Fibroblast of skin of right biceps (primary cell): ENCODE measurements around the gene ETV7.
"Not testable (repeated sequence)": the region's sequence is repeated elsewhere in the genome, so short reads cannot be mapped to it uniquely, and the experiment has no call there.

Experiments
- DNase-seq: peaks from one replicate; pipeline ENCODE4 v3.0.0-alpha.2; 2013

The ETV7 gene

DNA sequence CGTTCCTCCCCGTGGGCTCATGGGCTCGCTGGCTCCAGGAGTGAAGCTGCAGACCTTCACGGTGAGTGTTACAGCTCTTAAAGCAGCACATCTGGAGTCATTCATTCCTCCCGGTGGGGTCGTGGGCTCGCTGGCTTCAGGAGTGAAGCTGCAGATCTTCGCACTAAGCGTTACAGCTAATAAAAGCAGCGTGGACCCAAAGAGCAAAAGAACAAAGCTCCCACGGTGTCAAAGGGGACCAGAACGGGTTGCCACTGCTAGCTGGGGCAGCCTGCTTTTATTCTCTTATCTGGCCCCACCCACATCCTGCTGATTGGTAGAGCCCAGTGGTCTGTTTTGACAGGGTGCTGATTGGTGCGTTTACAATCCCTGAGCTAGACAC lies 24.1 kb downstream of the ETV7 start:
- not testable (repeated sequence) for DNase-seq

DNA sequence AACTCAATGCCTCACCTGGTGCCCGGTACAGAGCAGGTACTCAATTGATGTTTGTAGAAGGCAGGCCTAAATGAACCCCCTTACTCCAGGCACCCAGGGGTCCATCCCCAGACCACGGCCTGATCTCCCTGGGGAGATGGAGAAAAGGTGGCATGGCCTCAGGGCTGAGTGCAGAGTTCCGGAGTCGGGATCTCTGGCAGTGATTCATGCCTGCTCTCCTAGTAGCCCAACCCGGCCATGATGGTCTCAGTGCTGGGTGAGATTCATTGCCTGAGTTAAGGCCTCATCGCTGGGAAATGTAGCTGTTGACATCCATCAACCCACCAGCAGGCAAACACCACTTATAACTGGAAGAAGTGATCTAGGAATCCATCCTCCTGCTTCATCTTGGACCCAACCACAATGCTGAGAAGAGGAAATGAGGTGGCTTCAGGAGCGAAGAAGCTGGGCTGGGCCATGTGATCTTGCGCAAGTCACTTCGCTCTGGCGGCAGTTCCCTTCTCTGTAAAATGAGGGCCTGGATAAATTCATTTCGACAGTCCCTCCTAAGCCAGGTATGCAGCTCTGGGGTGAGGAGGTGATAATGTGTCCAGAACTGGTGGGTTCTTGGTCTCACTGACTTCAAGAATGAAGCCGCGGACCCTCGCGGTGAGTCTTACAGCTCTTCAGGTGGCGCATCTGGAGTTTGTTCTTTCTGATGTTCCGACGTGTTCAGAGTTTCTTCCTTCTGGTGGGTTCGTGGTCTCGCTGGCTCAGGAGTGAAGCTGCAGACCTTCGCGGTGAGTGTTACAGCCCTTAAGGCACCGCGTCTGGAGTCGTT lies 24.7 kb downstream of the ETV7 start:
- peak; percentile 22 for DNase-seq

DNA sequence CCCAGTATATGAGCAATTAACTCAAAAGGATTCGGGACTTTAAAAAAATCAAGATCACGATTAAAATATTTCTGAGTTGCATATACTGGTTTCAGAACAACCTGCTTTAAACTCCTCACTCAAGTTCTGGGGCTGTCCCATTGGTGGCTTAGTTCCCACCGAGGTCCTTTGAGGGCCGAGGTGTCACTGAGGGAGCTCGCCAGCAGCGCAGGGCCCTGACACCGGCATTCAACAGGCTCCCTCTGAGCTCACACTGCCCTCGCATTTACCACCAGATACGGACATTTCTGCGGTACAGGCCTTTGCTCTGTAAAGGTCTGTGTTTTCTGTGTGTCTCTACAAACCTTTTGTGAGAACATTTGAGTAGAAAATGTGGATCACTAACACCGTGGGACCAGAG lies 26.4 kb downstream of the ETV7 start:
- DNase-seq = no peak

DNA sequence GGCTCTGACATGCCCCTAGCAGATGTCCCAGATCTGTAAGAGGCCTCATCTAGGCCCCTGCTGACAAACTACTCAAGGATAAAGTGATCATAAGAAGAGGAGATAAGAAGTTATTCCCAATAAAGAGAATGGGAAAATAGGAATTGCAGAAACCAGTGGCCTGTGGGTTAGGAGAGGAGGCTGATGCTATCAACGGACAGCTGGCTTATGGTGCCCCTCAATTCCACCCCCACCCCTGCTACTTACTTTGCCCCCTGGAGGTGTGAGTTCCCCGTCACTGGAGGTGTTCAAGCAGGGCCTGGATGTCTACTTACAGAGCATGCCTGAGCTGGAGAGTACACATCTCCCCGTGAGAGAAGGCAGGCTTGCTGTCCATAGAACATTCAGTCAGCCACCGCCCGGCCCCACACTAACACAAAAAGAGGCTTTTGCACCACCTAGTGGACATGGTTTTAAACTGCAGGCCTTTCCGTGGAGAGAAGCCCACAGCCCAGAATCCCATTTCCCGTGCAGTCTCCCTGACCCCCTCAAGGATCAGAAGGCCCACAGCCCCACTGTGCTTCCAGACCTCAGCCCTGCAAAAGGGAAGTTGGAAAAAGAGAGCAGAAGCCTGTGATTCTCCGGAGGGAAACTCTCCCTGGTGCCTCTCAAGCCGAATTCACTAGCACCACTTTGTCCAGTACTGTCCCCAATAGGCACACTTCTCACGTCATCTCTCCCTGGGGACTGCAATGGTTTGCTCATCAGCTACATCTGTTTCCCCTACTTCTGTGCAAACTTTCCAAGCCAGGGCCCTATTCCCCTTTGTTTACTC lies 27.0 kb downstream of the ETV7 start:
- peak; percentile 76 for DNase-seq

DNA sequence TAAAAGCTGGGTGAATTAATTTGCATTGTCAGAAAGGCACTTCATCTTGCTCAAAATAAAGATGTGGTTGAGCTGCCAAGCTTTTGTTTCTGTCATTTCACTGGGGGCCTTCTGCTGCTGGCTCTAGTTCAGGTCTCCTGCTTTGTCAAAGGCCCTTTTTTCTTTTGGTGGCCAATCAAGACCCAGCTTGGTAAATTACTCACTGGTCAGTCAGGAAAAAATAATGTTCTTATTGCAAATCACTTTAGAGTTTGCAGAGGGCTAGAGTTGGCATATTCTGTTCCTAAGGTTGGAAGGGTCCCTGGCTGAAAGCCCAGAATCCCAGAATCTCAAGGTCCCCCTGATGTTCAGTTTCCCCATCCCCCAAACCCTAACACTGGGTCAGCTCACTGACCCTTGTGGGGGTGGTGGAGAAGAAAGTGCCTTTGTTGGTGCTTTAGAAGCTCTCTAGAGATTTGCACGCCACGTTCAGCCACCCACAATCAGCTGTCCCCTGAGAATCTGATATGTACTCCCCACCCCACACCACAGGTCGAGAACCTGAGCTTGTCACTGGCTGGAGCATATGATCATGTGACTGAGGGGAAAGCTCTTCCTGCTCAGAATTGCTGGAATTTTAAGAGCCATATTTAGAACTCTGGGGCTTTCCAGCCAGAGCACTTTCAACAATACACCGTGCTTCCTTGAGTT lies 29.1 kb downstream of the ETV7 start:
- peak; percentile 39 for DNase-seq

DNA sequence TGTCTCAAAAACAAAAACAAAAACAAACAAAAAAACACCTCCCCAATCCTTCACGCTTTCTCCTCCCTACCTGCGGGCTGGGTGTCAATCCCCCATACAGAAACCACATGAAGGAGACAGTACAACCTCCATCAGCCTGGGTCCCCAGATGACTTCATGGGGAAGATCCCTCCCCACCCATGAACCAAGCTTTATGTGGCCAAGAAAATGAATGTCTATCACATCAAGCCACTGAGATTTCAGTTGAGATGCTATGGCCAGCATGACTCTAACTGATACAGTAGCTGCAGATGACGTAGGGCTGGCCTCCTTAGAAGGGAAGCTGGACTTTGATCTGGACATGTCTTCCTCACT lies 29.6 kb downstream of the ETV7 start:
- DNase-seq = no peak

DNA sequence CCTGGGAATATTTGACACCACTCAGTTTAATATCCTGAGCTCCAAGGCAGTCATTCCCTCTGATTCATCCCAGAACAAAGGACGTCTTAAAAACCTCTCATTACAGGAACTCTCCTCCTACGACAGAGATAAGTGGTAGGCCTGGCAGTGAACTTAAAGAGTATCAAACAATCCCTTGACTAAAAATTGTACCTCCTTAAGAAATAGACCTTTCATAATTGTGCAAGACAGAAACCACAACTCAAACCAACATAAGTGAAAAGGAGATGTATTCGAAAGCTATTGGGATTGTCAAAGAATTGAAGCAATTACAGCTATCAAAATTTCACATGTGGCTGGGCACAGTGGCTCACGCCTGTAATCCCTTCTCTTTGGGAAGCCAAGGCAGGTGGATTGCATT lies 31.6 kb downstream of the ETV7 start:
- no peak for DNase-seq

DNA sequence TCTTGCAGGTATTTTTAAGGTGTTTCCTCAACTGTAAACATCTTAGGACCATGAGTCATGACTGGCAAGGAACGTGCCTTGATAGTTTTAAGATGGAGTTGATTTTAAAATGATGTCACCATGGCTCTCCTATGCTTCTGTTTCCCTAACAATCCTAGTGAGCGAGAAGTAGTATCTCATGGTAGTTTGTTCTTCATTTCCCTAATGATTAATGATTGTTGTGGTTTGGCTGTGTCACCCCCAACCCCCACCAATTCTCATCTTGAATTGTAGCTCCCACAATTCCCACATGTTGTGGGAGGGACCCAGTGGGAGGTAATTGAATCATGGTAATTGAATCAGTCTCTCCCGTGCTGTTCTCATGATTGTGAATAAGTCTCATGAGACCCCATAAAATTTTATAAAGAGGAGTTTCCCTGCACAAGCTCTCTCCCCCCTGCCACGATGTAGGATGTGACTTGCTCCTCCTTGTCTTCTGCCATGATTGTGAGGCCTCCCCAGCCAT lies 34.0 kb downstream of the ETV7 start:
- DNase-seq = peak; percentile 77

DNA sequence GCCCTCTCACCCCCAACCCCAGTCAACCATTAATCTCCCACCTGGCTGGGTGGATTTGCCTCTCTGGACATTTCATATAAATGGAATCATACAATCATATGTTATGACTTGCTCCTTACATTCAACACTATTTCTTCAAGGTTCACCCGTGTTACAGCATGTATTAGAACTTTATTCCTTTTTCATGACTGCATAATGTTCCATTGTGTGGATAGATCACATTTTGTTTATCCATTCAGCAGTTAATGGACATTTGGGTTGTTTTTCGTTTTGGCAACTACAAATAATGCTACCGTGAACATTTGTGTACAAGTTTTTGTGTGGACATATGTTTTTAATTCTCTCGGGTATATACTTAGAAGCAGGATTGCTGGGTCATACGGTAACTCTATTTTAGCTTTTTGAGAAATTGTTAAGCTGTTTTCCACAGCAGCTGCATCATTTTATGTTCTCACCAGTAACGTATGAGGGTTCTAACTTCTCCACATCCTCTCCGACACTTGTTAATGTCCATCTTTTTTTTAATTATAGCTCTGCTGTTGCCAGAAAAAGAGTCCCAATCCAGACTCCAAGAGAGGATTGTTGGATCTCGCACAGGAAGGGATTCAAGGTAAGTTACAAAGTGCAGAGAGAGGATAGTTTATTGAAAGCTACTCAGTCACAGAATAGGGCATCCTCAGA lies 34.9 kb downstream of the ETV7 start:
- no peak for DNase-seq

DNA sequence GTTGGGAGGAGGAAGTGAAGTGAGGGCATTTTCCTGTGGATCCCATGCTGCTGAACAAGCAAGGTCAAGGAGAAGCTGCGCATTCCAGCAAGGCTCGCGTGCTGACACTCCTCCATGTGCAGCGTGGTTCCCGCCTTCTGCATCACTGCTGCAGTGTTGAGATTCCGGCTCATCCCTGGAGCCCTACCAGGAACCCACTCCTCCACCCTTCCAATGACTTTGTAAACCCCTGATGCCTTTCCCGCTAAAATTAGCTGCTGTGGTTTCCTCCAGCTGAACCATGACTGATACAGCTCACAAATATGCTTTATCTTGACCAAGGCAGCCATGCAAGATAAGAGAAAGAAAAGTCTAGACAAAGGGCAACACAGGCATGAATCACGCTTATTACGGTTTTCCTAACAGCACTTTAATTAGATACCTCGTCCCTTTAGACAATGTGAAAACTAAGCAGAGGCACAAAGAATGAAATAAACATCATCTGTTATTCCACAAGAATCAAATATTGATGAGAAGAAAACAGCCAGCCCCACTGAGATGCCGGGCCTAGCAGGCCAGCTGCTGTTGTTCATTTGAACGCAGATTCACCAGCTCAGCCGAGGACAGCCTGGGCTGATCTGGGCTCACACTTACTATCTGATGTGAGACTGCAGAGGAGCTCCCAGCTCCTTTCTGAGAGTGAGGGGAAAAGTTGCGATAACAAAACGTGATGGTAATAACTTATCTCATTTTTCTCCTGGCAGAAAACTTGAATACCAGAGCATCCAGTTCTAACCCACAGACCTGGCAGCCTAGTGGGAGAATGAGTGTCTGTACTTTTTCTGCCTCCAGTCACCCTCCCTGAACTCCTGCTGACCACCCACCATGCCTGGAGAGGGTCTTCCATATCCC lies 36.5 kb downstream of the ETV7 start:
- peak; percentile 94 for DNase-seq

DNA sequence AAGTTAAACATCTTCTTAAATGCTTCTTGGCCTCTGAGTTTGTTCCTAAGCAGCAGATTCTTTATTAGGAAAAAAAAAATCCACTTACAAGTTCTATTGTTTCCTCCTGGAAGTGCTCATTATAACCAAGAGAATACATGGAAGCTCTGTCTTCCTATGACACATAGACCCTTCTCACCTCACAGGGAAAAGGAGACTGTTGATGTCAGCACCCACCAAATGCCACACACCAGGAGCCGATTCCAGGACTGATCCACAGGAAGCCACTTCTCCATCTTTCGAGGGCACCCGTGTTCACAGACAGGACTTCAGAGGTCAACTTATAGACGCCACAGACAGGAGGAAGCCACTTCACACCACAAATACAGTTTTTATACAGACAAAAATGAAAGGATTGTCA lies 37.4 kb downstream of the ETV7 start:
- DNase-seq = peak; percentile 41

DNA sequence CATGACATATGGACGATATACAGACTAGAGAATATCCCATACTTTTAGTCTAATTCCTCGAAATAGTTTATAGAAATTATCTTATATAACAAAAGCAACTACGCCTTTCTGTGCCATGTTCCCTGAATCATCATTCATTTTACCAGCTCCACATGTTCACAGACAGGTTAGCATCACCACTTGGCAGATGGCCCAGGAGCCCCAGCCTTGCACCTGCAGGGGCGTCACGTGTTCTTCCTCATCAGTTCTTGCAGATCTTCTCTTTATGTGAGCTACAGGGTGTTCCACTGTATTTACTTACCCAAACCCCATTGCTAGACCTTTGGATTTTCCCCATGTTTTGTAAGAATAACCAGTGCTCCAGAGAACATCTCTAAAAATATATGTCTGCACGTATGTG lies 38.2 kb downstream of the ETV7 start:
- DNase-seq = no peak

DNA sequence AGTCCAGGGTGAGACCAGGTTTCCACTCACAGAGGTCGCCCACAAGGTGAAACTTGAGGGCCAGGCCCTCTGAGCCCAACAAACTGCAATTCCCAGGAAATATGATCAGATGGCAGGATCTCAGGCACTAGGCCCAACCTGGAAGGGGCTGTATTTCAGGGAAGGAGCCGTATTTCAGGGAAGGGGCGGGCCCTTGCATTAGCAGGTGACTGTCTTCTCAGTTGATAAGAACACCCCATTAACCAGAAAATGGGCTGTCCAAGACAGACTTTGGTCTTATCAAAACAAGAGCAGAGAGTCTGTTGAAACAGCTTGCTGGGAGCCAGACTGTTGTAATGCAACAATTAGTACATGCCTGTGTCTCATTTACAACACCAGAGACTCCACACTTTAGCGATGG lies 39.8 kb downstream of the ETV7 start:
- DNase-seq = no peak

DNA sequence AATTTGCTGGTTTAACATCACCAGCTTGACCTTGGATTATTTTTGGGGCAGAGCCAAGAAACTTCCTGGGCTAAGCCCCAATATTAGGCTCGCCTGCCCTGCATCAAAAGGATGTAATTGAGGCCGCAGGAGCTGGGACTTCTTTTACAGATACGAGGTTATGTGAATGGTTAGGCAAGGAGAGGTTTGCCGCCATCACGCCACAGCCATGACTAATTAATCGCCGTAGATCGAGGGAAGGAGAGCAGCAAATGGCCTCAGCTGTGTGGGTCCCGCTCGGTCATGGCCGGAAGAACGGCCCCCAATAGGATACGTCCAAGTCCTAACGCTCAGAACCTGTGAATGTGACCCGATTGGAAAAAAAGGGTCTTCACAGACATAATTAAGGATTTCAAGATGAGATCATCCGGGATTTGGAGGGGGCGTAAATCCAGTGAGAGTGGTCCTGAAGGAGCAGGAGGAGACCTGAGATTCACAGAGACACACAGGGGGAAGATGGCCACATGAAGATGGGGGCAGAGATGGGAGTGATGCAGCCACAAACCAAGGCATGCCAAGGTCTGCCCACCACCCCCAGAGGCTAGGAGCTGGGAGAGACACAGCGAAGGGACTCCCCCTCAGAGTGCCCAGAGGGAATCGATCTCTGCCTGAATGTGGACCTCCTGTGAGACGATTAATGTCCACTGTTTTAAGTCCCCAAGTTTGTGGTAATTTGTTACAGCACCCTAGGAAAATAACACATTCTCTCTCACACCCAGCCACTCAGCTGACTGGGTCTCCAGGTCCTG lies 40.8 kb downstream of the ETV7 start:
- DNase-seq = no peak

DNA sequence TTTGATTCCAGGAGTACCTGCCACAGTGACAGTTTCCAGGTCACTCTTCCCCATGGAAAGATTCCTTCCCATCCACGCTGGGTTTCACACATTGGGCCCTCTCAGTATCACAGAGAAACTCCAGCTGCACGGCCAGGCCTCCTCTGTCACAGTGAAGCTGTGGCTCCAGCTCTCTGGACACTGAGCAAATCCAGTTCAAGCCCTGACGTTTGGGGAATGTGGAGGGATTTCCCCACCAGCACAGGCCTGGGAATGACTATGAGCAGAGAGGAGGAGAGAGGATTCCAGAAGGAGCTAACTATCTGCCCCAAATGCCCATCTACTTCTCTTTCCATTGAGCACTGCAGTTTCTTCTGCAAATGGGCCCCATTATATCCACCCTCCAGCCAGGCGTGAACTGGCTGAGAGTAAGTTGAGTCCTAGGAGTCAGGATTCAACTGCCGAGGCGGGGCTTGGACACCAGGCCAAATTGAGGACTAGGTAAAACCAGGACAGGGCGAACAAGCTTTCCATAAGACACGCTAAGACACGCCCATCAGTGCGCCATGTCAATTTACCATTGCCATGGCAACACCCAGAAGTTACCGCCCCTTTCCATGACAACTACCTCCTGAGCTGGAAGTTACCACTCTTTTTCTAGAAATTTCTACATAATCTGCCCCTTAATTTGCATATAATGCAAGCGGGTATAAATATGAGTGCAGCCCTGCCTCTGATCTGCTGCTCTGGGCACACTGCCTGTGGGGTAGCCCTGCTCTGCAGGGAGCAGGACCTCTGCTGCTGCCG lies 41.6 kb downstream of the ETV7 start:
- no peak for DNase-seq

DNA sequence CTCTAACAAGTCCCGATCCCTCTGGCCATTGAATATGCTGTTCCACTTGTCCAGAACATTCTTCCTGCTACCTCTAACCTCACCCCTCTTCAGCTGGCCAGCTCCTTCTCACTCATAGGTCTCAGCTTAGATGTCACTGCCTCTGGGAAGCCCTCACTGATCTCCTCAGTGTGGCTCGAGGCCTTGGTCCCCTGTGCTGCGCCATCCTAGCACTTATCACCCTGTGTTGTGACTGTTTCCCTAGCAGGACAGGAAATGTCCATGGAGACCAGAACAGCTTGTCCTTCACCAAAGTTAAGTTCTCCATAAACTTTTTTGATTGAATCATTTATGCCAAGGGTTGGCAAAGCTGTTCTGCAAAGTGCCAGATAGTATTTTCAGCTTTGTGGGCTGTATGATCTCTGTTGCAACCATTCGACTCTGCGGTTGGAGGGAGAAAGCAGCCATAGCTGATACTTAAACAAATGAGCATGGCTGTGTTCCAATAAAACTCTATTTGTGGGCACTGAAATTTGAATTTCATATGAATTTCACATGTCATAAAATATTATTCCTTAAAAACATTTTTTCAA lies 44.3 kb downstream of the ETV7 start:
- no peak for DNase-seq

DNA sequence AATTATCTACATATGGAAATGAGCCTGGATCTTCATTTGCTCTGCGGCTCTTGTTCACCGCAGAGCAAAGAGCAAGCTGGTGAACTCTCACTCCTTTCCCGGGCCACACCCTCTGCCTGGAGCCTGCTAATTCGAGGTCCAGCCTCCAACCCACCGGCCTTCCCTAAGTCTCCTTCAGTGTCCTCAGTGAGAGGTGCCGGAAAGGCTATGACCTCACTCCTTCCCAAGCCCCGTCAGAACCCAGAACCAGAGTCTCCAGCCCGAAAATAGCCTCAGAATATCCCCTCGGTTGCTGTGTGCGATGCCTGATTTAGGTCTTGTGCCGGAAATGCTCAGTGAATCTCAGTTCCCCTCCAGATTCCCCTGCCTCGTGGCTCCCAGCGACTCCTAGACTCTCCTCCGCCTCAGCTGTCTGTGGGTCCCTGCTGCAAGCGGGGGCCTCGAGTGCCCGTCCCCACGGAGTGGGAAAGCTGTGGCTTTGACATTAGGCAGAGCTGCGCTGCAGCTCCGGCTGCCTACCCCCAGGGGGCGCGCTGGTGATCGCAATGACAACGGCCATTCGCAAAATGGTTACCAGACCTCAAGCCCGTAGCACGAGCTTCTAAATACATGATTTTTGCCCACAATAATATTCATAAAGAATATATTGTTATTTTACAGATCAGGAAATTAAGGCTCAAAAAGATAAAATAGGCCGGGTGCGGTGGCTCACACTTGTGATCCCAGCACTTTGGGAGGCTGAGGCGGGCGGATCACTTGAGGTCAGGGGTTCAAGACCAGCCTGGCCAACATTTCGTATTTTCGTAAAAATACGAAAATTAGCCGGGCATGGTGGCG lies 46.6 kb downstream of the ETV7 start:
- peak; percentile 65 for DNase-seq

DNA sequence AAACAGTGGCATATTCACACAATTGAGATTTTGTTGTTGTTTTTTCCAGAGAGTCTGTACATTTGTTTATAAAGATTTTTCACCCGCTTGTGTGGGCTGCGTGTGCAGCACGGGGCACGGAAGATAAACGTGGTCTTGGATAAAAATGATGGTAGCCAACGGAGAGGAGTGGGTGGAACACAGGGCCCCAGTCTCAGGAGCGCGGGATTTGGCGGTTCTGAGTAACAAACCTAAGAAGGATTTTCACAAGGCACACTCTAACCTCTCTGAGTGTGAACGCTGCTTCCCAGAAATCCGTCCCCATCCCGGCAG lies 47.2 kb downstream of the ETV7 start:
- no peak for DNase-seq

DNA sequence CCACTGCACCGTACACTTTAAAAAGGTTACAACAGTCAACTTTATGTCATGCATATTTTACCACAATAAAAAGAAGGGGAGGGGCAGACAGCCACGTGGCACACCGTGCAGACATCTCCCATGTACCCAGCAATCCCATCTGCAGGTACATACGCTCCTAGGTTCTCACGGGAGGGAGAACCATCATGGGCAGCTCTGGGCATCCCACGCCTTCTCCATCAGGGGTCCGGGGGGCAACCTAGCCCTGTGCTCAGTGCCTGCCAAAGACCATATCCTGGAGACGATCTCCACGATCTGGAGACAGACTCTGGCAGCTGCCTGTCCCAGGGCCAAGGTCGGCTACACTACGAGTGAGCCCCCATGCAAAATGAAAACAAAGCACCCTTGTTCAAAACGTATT lies 48.3 kb downstream of the ETV7 start:
- no peak for DNase-seq
